K562 (cell line): ENCODE results near the gene PHF21A. TPM values are rescaled to one million over a fixed set of nuclear protein-coding genes. Genes with fewer than 3 reads are reported as not detected.

ENCODE experiments used
- CHD7 ChIP-seq: fragments of 200-600 bp; sonication (generic); IDR thresholded peaks from one replicate; pipeline ENCODE4 v1.6.1; 2012; ENCODE audit warnings: mild to moderate bottlenecking, low read depth, low read length, inconsistent platforms
- FOS ChIP-seq: IDR thresholded peaks from 3 replicates; pipeline ENCODE4 v1.6.1; 2011; ENCODE audit not compliant: insufficient read length; ENCODE audit errors: extremely low read depth
- GTF2E2 ChIP-seq: fragments of 200-800 bp; sonication (Bioruptor generic); IDR thresholded peaks from 2 replicates; pipeline ENCODE4 v1.6.1; 2016; ENCODE audit warnings: missing genetic modification characterization, missing compliant biosample characterization
- HMGN3 ChIP-seq: IDR thresholded peaks from 2 replicates; pipeline ENCODE4 v1.6.1; 2011; ENCODE audit warnings: borderline replicate concordance, low read depth, mild to moderate bottlenecking, mixed read lengths, low read length; ENCODE audit not compliant: insufficient read length; ENCODE audit errors: extremely low read depth
- LARP7 ChIP-seq: fragments of 450-650 bp; IDR thresholded peaks from 2 replicates; pipeline ENCODE4 v1.6.1; 2016
- MAZ ChIP-seq, 2 experiments: fragments of 450-650 bp in 1 of 2; sonication (generic) in 1 of 2; formaldehyde crosslinking; IDR thresholded peaks in 1 of 2; conservative IDR thresholded peaks in 1 of 2; 2 replicates each; pipeline versions ENCODE4 v1.4.0 to v1.5.0; 2020; ENCODE audit warnings: mild to moderate bottlenecking in 1 of 2, missing genetic modification reagents in 1 of 2
- NFIX ChIP-seq: fragments of 250-450 bp; sonication (Bioruptor Pico); IDR thresholded peaks from 2 replicates; pipeline ENCODE4 v1.4.0; 2020; ENCODE audit warnings: low read depth, mild to moderate bottlenecking, moderate library complexity
- NUFIP1 ChIP-seq: fragments of 450-650 bp; IDR thresholded peaks from 2 replicates; pipeline ENCODE4 v1.6.1; 2018; ENCODE audit not compliant: partially characterized antibody
- PML ChIP-seq: IDR thresholded peaks from 2 replicates; pipeline ENCODE4 v1.6.1; 2012; ENCODE audit warnings: low read length, inconsistent platforms
- POU5F1 ChIP-seq: fragments of 150-350 bp; IDR thresholded peaks from 2 replicates; pipeline ENCODE4 v1.6.1; 2014; ENCODE audit warnings: borderline replicate concordance, low read length, low read depth, mild to moderate bottlenecking; ENCODE audit not compliant: partially characterized antibody
- SMARCA5 ChIP-seq: fragments of 450-650 bp; IDR thresholded peaks from 2 replicates; pipeline ENCODE4 v1.6.1; 2016
- SUPT5H ChIP-seq: fragments of 450-650 bp; IDR thresholded peaks from 2 replicates; pipeline ENCODE4 v1.6.1; 2016
- U2AF2 ChIP-seq: fragments of 200-400 bp; formaldehyde crosslinking; optimal IDR thresholded peaks from 2 replicates; pipeline ENCODE3; 2017; ENCODE audit warnings: low read depth, mild to moderate bottlenecking, low read length
- ZNF212 ChIP-seq: fragments of 450-650 bp; formaldehyde crosslinking; IDR thresholded peaks from 2 replicates; pipeline ENCODE4 v1.4.0; 2020; ENCODE audit warnings: mild to moderate bottlenecking
- ZNF584 ChIP-seq: fragments of 200-800 bp; sonication (Bioruptor generic); IDR thresholded peaks from 2 replicates; pipeline ENCODE4 v1.6.1; 2016; ENCODE audit warnings: low read depth, mild to moderate bottlenecking, missing genetic modification characterization, missing compliant biosample characterization
- ZNF76 ChIP-seq: fragments of 250-450 bp; sonication (Bioruptor Pico); IDR thresholded peaks from 2 replicates; pipeline ENCODE4 v1.4.0; 2020; ENCODE audit warnings: mild to moderate bottlenecking, moderate library complexity, borderline replicate concordance
- ZNF830 ChIP-seq: fragments of 250-450 bp; sonication (Bioruptor Pico); IDR thresholded peaks from 2 replicates; pipeline ENCODE4 v1.5.0; 2021; ENCODE audit warnings: mild to moderate bottlenecking
- polyA plus RNA-seq, 8 experiments: library from polyadenylated mRNA; depleted of rRNA in 4 of 8; stranded (reverse) in 5 of 8; unstranded in 3 of 8; fragments of >200 nt; fragmentation: Nextera tagmentation in 2 of 8; fragmentation: Illumina TruSeq in 1 of 8; extraction: Ambion mirVana in 2 of 8; extraction: Trizol in 1 of 8; gene quantifications; 2 replicates each; pipeline versions ENCODE4 v1.2.1 to v1.2.3, GENCODE V29; 2011 to 2014; ENCODE audit warnings: inconsistent platforms in 1 of 8, missing spikeins in 1 of 8
- total RNA-seq, 7 experiments: library from RNA; depleted of rRNA in 6 of 7; stranded (reverse); fragments of >200 nt in 6 of 7; fragmentation: Illumina TruSeq in 2 of 7; extraction: Trizol in 2 of 7; gene quantifications; 2 replicates each; pipeline versions ENCODE4 v1.2.1 to v1.2.3, GENCODE V29; 2011 to 2021; ENCODE audit warnings: low replicate concordance in 1 of 7

The PHF21A gene
- total and polyA plus RNA-seq, 9 of the 15 experiments (the other 6 are each of a cell fraction or from before 2014, with no cell fraction given) = 1.5 to 32.4 (median 10.7) TPM

GRCh38 chr11:46120346-46121300, 631 bp downstream of the PHF21A start (continued):
- TF ChIP-seq CHD7 (no peak), ZNF76 (CRISPR knock-in tag) (no peak), SMARCA5 (no peak), HMGN3 (peak; percentile 11), ZNF584 (CRISPR knock-in tag) (no peak), MAZ (CRISPR knock-in tag; conservative IDR thresholded peaks at IDR 0.05 in 1 of 2, IDR thresholded peaks at IDR 0.05 in 1 of 2) (no peak; a peak in 1 of 4 replicates), SUPT5H (peak; percentile 59), ZNF830 (CRISPR knock-in tag) (no peak), GTF2E2 (tag) (0 out of 2 replicates have a peak, but pooled peaks have one; percentile 27), NUFIP1 (no peak), PML (no peak), U2AF2 (no peak), LARP7 (no peak), FOS (no peak), NFIX (CRISPR knock-in tag) (no peak), ZNF212 (CRISPR knock-in tag) (0 out of 2 replicates have a peak, but pooled peaks have one; percentile 66), POU5F1 (no peak)
